Astrocyte (in vitro differentiated cells and primary cell): Measurements from ENCODE around the gene RIMBP2.

Experiments used
- CTCF ChIP-seq: IDR thresholded peaks from 2 replicates; pipeline ENCODE4 v1.5.1; 2011; ENCODE audit warnings: low read depth, mild to moderate bottlenecking, inconsistent platforms, low read length, moderate library complexity; ENCODE audit not compliant: insufficient read depth
- EZH2 ChIP-seq: IDR thresholded peaks from 2 replicates; pipeline ENCODE4 v1.6.1; 2012; ENCODE audit warnings: mild to moderate bottlenecking, low read length, inconsistent platforms; ENCODE audit not compliant: insufficient read depth

GRCh38 chr12:130571089-130571488 is 145.0 kb downstream of the RIMBP2 start:
- TF ChIP-seq CTCF (no peak), EZH2 (no peak)
